ENCODE results near the gene UBALD1.

UBALD1 gene

GRCh38 chr16:4612474-4612931, 2.2 kb downstream of the UBALD1 start:
- peaks cover 7% of the 10 kb centered on the region for H4K20me1 ChIP-seq (ENCODE audit: control insufficient read depth, insufficient read depth, low read depth, low read length)
- H3K4me2 ChIP-seq (ENCODE audit: low read length) = no peak overlapping the region
- no peaks in the 10 kb centered on the region for H3K9me2 ChIP-seq (replicated peaks; ENCODE audit: control insufficient read depth, low read length)
- no peak overlapping the region for H3K4me3 ChIP-seq (ENCODE audit: low read length)
- no peak overlapping the region for H3K27ac ChIP-seq (ENCODE audit: low read depth, low read length)
- no peaks in the 10 kb centered on the region for H3K9me3 ChIP-seq (ENCODE audit: control insufficient read depth, insufficient read depth, low read length)
- peaks cover 52% of the 10 kb centered on the region for H3K79me2 ChIP-seq (ENCODE audit: control insufficient read depth, low read length)
- H3K36me3 ChIP-seq (ENCODE audit: control insufficient read depth, low read length) = peaks cover 3% of the 10 kb centered on the region; the same call in 1 of the 2 replicates
- no peaks in the 10 kb centered on the region for H3K27me3 ChIP-seq (ENCODE audit: control insufficient read depth, low read length)
- TF ChIP-seq CTCF (IDR thresholded peaks at IDR 0.05; ENCODE audit: low read depth, low read length, poor library complexity, severe bottlenecking) = no peak
- no peak for TF ChIP-seq EZH2phosphoT487 (IDR thresholded peaks at IDR 0.05; ENCODE audit: borderline replicate concordance, low read length)
- H3K4me1 ChIP-seq (ENCODE audit: control insufficient read depth, low read length) = peaks cover 32% of the 10 kb centered on the region
- peaks cover 8% of the 10 kb centered on the region; the same call in 1 of the 2 replicates for H3F3A ChIP-seq (ENCODE audit: control insufficient read depth, insufficient read depth)

- Histone ChIP-seq H3K27me3 (ENCODE audit: control insufficient read depth, low read length) (no peaks in the 10 kb centered on the region), H3K27ac (ENCODE audit: low read depth, low read length) (no peak overlapping the region), H3K9me2 (replicated peaks; ENCODE audit: control insufficient read depth, low read length) (no peaks in the 10 kb centered on the region), H3K4me1 (ENCODE audit: control insufficient read depth, low read length) (peaks cover 22% of the 10 kb centered on the region), H3K4me3 (ENCODE audit: low read length) (no peak overlapping the region), H4K20me1 (ENCODE audit: control insufficient read depth, insufficient read depth, low read depth, low read length) (peaks cover 7% of the 10 kb centered on the region), H3K4me2 (ENCODE audit: low read length) (no peak overlapping the region), H3K79me2 (ENCODE audit: control insufficient read depth, low read length) (peaks cover 49% of the 10 kb centered on the region), H3K36me3 (ENCODE audit: control insufficient read depth, low read length) (peaks cover 3% of the 10 kb centered on the region; the same call in 1 of the 2 replicates), H3F3A (ENCODE audit: control insufficient read depth, insufficient read depth) (peaks cover 8% of the 10 kb centered on the region; the same call in 1 of the 2 replicates), H3K9me3 (ENCODE audit: control insufficient read depth, insufficient read depth, low read length) (no peaks in the 10 kb centered on the region)
- TF ChIP-seq CTCF (IDR thresholded peaks at IDR 0.05; ENCODE audit: low read depth, low read length, poor library complexity, severe bottlenecking) (no peak), EZH2phosphoT487 (IDR thresholded peaks at IDR 0.05; ENCODE audit: borderline replicate concordance, low read length) (no peak)
Measured at GRCh38 chr16:4611337-4612021, 3.2 kb downstream of the UBALD1 start.

- Histone ChIP-seq H3F3A (ENCODE audit: control insufficient read depth, insufficient read depth) (0 out of 2 replicates have a peak, but pooled peaks cover 3% of the 10 kb centered on the region), H3K27ac (ENCODE audit: low read depth, low read length) (no peak overlapping the region), H3K4me1 (ENCODE audit: control insufficient read depth, low read length) (peaks cover 15% of the 10 kb centered on the region), H4K20me1 (ENCODE audit: control insufficient read depth, insufficient read depth, low read depth, low read length) (peaks cover 7% of the 10 kb centered on the region), H3K4me2 (ENCODE audit: low read length) (no peak overlapping the region), H3K79me2 (ENCODE audit: control insufficient read depth, low read length) (peaks cover 45% of the 10 kb centered on the region), H3K4me3 (ENCODE audit: low read length) (no peak overlapping the region), H3K36me3 (ENCODE audit: control insufficient read depth, low read length) (peaks cover 3% of the 10 kb centered on the region; the same call in 1 of the 2 replicates), H3K9me2 (replicated peaks; ENCODE audit: control insufficient read depth, low read length) (no peaks in the 10 kb centered on the region), H3K9me3 (ENCODE audit: control insufficient read depth, insufficient read depth, low read length) (no peaks in the 10 kb centered on the region), H3K27me3 (ENCODE audit: control insufficient read depth, low read length) (no peaks in the 10 kb centered on the region)
- TF ChIP-seq EZH2phosphoT487 (IDR thresholded peaks at IDR 0.05; ENCODE audit: borderline replicate concordance, low read length) (no peak), CTCF (IDR thresholded peaks at IDR 0.05; ENCODE audit: low read depth, low read length, poor library complexity, severe bottlenecking) (no peak)
Measured at GRCh38 chr16:4610011-4611005, 4.4 kb downstream of the UBALD1 start.
